ENCODE measurements around the gene FGB. TPM values are rescaled to one million over a fixed set of nuclear protein-coding genes. Genes with fewer than 3 reads are reported as not detected.
A peak's percentile ranks its signal among the peaks of the same experiment; 100 is the strongest.

Gene FGB
- total RNA-seq, 1 experiment from 2014 or later: 29.4 TPM

- intact Hi-C loops (cut with micrococcal nuclease; ENCODE audit: unreplicated experiment): loop anchor here (1.0 kb wide), 4 partner anchors 9 to 29 kb away; no protein-coding TSS in a partner anchor
- Histone ChIP-seq H3K9me3 (no peaks in the 10 kb centered on the region), H3K27me3 (replicated peaks; ENCODE audit: control insufficient read depth, insufficient read depth, low read length) (no peaks in the 10 kb centered on the region), H3K4me1 (peaks cover 24% of the 10 kb centered on the region), H3K4me3 (ENCODE audit: low read depth, low read length) (peak overlapping the region; percentile 17; the same call in 1 of the 2 replicates), H3K36me3 (ENCODE audit: control insufficient read depth, insufficient read depth, low read length) (peaks cover 2% of the 10 kb centered on the region; the same call in 1 of the 2 replicates)
- Mint-ChIP-seq H3K9me3 (ENCODE audit: unreplicated experiment) (no peaks in the 10 kb centered on the region), H3K36me3 (ENCODE audit: insufficient read depth, unreplicated experiment) (peaks cover 16% of the 10 kb centered on the region), H3K27ac (ENCODE audit: unreplicated experiment) (peak overlapping the region; percentile 36), H3K4me3 (ENCODE audit: unreplicated experiment) (peak overlapping the region; percentile 64), H3K27me3 (ENCODE audit: insufficient read depth, unreplicated experiment) (no peaks in the 10 kb centered on the region), H3K4me1 (ENCODE audit: low read depth, unreplicated experiment) (peaks cover 33% of the 10 kb centered on the region)
- ChIA-PET CTCF (no interaction called here), POLR2A (no interaction called here)
- DNase-seq: no peak
- TF ChIP-seq CTCF (IDR thresholded peaks at IDR 0.05; ENCODE audit: insufficient read depth in 1 of 2, low read depth in 1 of 2, low read length in 1 of 2, severe bottlenecking in 1 of 2, unreplicated experiment in 1 of 2): no peak
- BruUV-seq (replicated peaks): TSS peak; percentile 13
Measured at GRCh38 chr4:154589296-154590197, 26.7 kb downstream of the FGB start.

GRCh38 chr4:154590329-154591006, 27.7 kb downstream of the FGB start, which contains the start of gene FGA:
FGA (minus strand) TSS chr4:154590742; CDS start chr4:154590687, 55 bp downstream.
- CTCF ChIA-PET: interaction anchor here (0.9 to 1.9 kb wide), 4 partner anchors 13 to 31 kb away, joined by 3 to 18 read pairs (median 6); partner anchors contain the start of gene FGB
- H3K27me3 Mint-ChIP-seq (ENCODE audit: insufficient read depth, unreplicated experiment): no peaks in the 10 kb centered on the region
- H3K27ac Mint-ChIP-seq (ENCODE audit: unreplicated experiment): peak within 1 kb of the TSS; percentile 36

More at GRCh38 chr4:154590329-154591006, 27.7 kb downstream of the FGB start, which contains the start of gene FGA:
- H3K4me1 ChIP-seq: peaks cover 33% of the 10 kb centered on the region
- Mint-ChIP-seq H3K4me1 (ENCODE audit: low read depth, unreplicated experiment) (peaks cover 33% of the 10 kb centered on the region), H3K9me3 (ENCODE audit: unreplicated experiment) (no peaks in the 10 kb centered on the region), H3K4me3 (ENCODE audit: unreplicated experiment) (peak within 1 kb of the TSS; percentile 64), H3K36me3 (ENCODE audit: insufficient read depth, unreplicated experiment) (peaks cover 16% of the 10 kb centered on the region)
- no peak for TF ChIP-seq CTCF (IDR thresholded peaks at IDR 0.05; ENCODE audit: insufficient read depth in 1 of 2, low read depth in 1 of 2, low read length in 1 of 2, severe bottlenecking in 1 of 2, unreplicated experiment in 1 of 2)
- peaks cover 2% of the 10 kb centered on the region; the same call in 1 of the 2 replicates for H3K36me3 ChIP-seq (ENCODE audit: control insufficient read depth, insufficient read depth, low read length)
- intact Hi-C loops (cut with micrococcal nuclease; ENCODE audit: unreplicated experiment): loop anchor here (1.0 kb wide), 4 partner anchors 8 to 30 kb away; no protein-coding TSS in a partner anchor
- POLR2A ChIA-PET: no interaction called here
- peak within 1 kb of the TSS; percentile 21 for H3K4me3 ChIP-seq (ENCODE audit: low read depth, low read length)
- H3K27me3 ChIP-seq (replicated peaks; ENCODE audit: control insufficient read depth, insufficient read depth, low read length): no peaks in the 10 kb centered on the region
- no peaks in the 10 kb centered on the region for H3K9me3 ChIP-seq
- peak; percentile 80 to 84 for DNase-seq
- BruUV-seq (replicated peaks): no TSS peak

Measured in Caco-2 (cell line).